D341Med (cell line): ENCODE results near the gene FBRS.
"Not testable (repeated sequence)": the region's sequence is repeated elsewhere in the genome, so short reads cannot be mapped to it uniquely, and the experiment has no call there.

Source experiments
- DNase-seq: peaks from one replicate; pipeline ENCODE4 v3.0.0; 2012; ENCODE audit warnings: low spot score

The FBRS gene

DNA sequence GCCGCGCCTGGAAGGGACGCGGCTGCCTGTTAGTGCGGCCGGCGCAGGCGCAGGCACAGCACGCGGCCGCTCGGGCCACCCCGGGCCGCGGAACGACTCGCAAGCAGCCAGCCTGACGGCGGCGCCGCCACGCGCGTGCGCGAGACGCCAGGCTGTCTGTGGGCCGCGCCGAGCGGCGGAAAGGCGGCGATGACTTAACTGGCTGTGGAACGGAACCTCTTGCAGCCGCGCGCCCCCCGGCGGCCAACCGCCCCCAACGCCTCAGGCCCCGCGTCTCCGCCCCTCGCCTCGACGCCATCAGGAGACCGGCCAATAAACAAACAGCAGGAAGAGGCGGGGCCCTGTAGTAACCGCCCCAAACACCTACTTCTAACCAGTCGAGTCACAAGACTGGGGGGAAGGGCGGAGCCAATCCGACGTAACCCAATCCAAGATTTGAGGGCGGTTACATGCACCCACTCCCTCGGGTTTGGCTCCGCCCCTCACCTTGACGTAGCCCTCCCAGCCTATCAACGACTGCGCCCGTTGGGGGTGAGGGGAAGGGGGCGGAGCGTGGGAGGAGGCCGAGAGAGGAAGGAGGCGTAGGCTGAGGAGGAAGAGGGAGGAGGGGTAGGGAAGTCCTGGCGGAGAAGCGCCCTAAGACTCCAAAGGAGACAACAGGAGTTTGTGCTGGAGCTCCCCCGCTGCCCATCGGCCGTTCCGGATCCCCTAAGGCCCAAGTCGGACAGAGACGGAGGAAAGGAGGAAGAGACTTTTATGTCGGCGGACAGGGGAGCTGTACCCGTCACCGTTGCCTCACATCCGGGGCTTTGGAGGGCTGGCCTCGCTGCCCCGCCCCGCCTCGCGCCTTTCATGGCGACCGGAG, at the start of gene FBRS:
FBRS (plus strand) TSS at position 566 of the 865 bp plus-strand sequence. CDS start 1,088 bp downstream, outside the sequence.
- DNase-seq: peak; percentile 92

DNA sequence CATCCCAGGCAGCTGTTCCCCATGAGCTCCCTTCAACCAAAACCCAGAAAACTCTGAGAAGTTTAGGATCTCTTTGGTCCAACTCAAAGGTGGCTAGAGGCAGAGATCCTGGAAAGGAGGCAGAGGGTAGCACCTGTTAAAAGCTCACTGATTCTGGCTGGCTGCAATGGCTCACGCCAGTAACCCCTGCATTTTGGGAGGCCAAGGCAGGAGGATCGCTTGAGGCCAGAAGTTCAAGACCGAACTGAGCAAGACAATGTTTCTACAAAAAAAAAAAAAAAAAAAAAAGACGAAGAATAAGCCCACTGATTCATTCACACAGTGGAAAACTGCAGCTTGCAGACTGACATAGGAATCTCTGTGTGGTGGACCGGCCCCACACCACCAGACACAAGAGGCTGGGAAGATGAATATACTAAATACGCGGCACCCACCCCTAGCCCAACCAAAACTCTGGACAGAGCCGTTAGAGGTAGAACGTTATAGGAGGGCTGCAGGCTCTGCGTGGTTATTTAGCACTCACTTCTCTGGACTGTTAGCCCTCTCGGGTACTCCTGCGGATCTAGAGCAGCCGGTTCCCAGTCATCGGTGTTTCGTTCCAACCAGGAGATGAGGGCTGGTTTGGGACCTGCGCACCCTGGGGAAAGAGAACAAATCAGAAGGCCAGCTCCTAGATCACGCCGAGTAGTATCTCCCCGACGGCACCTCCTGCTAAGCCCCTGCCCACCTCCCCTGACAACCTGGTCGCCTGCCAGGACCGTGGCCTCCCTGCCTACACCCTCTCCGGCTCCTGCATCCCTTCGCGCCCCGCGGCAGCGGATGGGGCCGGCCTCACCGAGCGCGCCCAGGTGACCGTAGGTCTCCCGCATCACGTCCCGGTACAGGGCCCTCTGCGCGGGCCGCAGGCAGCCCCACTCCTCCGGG, 49.0 kb upstream of the FBRS start:
- DNase-seq: peak; percentile 75

DNA sequence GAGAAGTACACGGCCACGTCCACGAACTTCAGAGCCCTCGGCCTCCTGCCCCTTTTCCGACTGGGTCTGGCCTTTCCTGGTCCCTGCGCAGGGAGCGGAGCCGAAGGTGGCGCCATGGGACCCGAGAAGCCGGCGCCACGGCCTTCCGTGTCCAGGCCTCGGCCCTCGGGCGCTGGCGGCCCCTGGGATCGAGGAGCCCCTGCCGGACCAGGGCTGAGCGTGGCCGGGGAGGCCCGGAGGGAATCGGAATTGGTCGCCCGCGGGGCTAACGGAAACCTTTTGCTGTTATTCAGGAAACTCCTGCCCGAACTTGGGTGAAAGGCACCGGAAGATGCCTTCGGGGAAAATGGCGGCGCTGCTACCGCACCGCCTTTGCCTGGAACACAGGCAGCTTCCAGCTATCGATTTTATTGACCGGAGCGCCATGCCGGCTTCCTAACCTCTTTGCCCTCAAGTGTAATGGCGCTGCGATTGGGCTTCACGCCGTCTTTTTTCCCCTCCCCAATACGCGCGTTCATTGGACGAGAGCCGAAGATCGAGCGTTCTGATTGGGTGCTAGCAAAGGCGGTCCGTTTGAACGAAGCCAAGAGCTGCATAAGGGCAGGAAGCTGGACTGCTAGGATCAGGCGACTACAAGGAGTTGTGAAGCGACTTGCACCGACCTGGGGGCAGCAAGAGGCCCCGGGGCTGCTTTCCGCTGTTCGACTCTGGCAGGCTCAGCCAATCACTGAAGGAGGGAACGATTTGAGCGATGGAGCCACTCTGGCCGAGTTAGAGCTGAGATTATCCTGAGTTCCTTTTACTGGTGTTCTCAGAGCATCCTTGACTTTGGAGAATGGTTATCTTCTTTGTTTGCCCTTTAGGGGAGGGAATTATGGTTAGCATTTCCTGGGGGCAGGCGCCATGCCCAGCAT, 48.0 kb upstream of the FBRS start, which contains the start of gene ZNF689:
ZNF689 (minus strand) TSS at position 464 of the 914 bp plus-strand sequence; CDS start at position 116, 348 bp downstream.
- peak; percentile 92 for DNase-seq

DNA sequence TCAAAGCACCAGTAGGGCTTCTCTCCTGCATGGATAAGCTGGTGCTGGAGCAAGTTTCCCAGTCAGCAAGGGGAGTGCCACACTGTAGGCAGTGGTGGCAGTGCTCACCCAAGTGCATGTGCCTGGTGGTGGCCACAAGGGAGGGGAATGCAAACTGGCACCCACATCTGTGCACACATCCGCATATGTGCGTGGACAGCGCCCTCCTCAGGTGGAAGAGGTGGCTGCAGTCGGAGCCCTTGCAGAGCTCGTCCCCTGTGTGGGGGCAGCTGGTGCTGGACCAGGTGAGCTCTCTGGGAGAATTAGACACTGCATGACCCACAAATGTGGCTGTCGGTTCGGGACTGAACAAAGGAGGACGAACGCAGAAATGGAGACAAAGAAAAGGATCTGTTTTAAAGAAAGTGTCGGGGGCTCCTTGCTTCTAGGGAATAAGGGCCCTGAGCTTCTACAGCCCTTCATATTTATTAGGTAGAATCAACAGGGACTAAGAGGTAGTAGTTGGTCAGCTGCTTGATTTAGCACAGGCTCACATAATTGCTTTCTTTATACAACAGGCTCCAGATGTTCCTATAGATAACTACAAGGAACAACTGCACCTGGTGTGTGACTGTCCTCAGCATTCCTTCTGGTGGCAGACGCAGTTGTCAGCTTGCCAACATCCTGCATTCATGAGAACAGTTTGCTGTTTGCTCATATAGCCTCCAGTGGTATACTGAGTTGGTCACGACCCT, 42.7 kb upstream of the FBRS start:
- peak; percentile 75 for DNase-seq

DNA sequence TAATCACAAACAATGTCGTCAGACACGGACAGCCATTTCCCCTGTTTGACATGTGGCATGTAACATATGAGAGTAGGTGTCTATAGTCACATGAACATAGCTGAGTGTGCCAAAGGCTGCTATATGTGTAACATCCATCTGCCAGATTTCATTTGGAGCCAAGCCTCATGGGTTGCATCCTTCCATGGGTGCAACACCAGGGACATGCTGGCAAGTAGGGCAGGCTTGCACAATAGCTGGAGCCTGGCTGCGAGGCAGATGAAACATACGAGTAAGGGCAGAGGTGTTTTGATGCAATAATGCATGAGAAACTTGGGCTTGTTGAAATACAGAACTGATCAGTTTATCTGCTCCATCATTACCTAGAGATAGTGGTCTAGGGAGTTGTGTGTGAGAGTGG, 39.0 kb upstream of the FBRS start:
- no peak for DNase-seq

DNA sequence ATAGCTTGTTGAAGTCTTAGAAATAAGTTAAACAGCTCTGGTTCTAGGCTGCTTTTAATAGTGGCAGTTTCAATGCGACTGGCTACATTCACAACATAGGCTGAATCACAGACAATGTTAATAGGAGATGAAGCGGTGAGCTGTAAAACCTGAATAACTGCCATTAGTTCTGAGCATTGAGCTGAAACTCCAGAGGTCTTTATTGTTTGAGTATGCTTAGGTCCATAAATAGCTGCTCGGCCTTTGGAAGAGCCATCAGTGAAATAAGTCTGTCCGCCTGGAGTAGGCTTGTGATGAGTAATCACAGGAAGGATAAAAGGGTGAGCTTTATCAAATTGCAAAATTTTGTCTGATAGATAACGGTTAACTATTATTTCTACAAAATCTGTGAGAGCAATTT, 38.6 kb upstream of the FBRS start:
- no peak for DNase-seq

DNA sequence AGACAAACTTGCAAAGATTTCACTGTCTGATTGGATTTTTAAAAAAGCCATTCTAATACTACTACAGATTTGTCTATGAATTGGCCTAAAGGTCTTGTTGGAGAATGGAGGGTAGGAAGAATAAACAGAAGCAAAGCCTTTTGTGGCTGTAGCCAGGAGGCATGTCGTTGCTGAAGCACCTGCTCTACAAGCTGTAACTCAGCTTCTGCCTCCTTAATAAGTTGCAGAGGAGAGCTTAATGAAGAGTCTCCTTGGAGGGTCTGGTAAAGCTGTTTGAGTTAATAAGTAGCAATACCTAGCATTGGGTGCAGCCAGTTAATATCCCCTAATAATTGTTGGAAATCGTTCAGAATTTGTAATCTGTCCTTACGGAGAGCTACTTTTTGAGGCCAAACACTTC, 38.1 kb upstream of the FBRS start:
- DNase-seq: no peak

DNA sequence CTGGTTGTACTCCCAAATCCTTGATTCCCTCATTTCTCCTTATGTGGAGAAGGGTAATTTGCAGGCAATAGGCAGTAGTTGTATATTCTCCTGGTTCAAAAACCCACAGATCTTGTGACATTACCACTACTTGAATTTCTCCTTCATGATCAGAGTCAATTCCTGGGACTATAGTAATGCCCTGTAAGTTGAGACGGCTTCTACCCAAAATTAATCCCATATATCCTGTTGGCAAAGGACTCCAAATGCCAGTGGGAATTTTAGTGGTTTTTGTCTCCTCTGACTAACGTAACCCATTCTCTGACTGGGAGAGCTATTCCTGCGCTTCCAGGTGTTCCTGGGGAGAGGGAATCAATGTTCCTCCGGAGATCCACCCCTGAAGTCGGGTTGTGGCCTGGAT, 36.5 kb upstream of the FBRS start:
- no peak for DNase-seq

DNA sequence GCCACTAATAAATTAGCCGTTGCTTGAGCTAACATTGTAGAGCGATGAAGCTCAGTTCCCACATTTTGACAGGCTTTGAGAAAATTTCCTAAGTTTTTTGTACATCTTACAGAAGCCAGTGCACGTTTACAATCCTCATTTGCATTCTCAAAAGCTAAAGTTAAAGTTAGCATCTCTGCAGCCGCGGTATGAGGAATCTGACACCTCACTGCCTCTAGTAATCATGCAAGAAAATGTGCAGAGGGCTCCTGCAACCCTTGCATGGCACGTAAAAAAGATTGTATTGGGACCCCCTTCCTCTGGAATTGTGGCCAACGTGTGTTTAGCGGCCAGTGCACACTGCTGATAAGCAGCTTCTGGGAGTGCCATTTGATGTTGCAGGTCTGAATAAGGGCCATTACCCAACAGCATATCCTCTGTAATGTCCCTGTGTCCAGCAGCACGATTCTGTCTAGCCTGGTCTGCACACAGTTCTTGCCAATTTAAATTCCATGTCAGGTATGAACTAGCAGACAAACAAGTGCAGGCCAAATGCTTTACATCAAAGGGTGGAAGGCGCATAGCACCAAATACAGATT, 35.7 kb upstream of the FBRS start:
- DNase-seq: no peak

DNA sequence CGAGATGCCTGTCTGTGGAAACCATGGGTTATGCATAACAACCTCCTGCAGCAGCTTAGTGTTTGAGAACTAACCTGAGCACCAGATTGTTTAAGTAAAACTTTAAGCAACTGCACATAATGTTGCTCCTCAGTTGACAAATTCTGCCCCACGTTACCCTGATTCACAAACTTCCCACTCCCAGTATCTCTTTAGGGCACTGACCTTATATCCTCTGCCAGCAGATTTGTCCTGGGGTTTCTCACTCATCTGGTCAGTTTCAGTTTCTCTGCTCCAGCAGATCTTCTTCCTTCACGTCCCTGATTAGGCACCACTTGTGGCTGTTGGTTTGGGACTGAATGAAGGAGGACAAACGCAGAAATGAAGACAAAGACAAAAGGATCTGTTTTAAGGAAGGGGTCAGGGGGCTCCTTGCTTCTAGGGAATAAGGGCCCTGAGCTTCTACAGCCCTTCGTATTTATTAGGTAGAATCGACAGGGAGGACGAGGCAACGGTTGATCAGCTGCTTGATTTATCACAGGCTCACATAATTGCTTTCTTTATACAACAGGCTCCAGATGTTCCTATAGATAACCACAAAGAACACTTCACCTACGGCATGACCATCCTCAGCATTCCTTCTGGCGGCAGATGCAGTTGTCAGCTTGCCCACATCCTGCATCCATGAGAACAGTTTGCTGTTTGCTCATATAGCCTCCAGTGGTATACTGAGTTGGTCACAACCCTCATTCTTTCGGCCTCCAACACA, 34.5 kb upstream of the FBRS start:
- no peak for DNase-seq

DNA sequence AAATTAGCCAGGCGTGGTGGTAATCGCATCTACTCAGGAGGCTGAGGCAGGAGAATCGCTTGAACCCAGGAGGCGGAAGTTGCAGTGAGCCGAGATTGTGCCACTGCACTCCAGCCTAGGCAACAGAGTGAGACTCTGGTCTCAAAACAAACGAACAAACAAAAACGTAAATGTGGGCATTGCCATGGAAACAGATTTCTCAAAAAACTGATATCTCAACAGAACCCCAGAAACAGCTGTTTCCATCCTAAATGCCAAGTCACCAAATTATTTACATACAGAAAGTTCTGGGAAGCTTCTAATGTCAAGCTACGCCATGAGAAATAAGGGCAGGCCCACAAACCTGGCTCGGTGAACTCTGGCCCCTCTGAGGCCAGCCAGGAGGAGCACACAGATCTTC, 32.0 kb upstream of the FBRS start:
- DNase-seq: no peak

DNA sequence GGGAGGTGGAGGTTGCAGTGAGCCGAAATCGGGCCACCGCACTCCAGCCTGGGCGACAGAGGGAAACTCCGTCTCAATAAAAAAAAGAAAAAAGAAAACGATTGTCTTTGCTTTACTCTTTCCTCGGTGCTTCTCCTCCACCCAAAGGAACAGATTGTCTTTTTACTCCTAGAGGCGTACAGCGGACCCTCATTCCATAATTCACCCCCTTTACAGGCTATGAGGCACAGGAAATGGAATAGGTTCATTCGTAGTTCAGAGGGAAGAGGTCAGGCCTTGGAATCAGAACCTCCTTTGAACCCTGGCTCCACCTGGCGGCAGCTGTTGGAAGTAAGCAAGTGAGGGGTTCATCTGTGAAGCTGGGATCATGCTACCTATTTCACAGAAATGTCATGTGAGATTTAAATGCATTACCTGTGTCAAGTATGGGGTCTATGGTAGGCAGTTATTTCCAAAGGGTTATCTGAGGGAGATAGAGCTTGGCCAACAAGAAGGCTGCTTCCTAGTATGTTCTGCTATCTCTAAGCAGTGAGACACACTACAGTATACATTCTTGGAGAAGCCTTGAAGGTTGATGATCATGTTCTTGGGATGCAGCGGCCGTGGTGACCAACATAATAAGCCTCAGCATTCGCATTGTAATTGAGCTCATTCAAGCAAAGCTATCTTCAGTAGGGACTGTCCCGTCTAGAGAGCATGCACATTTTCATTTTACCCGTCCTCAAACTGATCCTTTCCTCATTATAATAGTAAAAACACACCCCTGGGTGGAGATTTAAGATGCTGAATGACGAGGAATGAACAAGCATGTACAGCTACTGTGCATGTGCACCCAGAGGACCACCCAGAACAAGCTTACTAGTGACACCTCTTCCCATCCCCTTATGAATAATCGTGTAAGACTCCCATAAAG, 29.3 kb upstream of the FBRS start:
- peak; percentile 74 for DNase-seq

DNA sequence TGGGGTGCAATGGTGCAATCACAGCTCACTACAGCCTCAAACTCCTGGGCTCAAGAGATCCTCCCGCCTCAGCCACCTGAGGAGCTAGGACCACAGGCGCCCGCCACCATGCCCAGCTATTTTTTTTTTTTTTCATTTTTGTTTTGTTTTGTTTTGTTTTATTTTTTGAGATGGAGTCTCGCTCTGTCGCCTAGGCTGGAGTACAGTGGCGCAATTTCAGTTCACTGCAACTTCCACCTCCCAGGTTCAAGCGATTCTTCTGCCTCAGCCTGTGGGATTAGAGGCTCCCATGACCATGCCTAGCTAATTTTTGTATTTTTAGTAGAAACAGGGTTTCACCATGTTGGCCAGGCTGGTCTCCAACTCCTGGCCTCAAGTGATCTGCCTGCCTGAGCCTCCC, 25.8 kb upstream of the FBRS start:
- not testable (repeated sequence) for DNase-seq

DNA sequence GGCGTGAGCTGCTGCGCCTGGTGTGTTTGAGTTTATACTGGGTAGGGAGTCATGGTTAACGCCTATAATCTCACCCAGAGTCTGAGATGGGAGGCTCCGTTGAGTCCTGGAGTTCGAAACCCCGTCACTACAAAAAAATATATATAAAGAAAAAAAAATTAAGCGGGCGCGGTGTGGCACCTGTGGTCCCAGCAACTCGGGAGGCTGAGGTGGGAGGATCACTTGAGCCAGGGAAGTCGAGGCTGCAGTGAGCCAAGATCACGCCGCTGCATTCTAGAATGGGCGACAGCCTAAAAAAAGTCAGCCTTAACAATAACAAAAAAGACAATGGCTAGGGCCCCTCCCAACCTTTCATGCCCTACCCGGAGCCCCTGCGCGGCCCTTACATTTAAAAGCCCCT, 24.7 kb upstream of the FBRS start:
- DNase-seq: no peak

DNA sequence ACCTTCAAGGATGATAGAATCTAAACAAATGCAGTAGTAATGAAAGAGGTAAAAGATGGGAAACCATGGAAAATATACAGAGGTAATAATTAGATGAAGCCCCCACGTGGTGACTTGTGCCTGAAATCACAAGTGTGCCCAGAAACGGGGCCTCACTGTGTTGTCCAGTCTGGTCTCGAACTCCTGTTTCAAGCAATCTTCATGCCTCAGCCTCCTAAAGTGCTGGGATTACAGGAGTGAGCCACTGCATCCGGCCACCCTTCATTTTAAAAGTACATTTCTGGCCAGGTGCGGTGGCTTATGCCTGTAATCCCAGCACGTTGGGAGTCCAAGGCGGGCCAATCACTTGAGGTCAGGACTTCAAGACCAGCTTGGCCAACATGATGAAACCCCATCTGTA, 21.6 kb upstream of the FBRS start:
- DNase-seq: no peak

DNA sequence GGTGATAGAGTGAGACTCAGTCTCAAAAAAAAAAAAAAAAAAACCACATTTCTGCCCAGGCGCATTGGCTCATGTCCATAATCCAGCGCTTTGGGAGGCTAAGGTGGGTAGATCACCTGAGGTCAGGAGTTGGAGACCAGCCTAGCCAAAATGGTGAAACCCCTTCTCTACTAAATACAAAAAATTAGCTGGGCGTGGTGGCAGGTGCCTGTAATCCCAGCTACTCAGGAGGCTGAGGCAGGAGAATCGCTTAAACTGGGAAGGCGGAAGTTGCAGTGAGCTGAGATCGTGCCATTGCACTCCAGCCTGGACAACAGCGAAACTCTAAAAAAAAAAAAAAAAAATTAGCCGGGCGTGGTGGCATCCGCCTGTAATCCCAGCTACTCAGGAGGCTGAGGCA, 21.1 kb upstream of the FBRS start:
- not testable (repeated sequence) for DNase-seq

DNA sequence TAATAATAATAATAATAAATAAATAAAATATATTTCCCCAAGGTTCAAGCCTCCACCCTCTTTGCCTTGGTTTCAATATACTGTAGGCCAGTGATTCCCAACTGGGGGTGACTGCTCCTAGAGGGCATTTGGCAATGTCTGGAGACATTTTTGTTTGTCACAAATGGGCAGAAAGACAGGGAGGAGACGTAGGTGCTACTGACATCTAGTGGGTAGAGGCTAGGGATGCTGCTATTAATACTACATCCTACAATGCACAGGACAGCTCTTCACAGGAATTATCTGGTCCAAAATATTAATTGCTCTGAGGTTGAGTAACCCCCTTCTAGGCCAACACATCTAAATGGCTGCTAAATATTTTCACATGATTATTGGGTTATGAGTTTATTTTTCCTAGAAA, 20.3 kb upstream of the FBRS start:
- DNase-seq: no peak

DNA sequence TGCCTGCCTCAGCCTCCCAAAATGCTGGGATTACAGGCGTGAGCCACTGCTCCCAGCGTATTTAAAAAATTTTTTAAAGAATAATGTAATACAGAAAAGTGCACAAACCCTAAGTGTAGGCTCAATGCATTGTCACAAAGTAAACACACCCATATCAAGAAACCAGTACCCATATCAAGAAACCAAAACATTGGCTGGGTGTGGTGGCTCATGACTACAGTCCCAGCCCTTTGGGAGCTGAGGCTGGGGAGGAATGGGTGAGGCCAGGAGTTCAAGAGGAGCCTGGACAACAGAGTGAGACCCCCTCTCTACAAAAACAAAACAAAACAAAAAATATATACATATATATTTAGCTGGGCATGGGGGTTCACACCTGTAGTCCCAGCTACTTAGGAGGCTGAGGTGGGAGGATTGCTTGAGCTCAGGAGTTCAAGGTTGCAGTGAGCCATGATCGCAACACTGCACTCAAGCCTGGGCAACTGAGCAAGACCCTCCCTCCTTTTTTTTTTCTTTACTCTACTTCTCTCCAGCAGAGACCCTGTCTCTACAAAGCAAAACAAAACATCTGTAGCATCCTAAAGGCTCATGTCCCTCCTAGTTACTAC, 16.8 kb upstream of the FBRS start:
- no peak for DNase-seq
